ENCODE measurements around the gene PROX2. TPM values are rescaled to one million over a fixed set of nuclear protein-coding genes. Genes with fewer than 3 reads are reported as not detected.

Gene PROX2
- total RNA-seq, 4 donors from 2014 or later = 0.10 to 0.42 TPM; not detected in 2

- no peak overlapping the region for H3K4me3 ChIP-seq (ENCODE audit: low read depth, poor library complexity, severe bottlenecking)
- peak in 1 of 2 donors; percentile 76 for DNase-seq (ENCODE audit: low spot score in 2 of 2)
- intact Hi-C loops (cut with DNase I; ENCODE audit: low total_unique reads) = loop anchor here (10.0 kb wide), 1 partner anchor 172 kb away; no protein-coding TSS in a partner anchor
- WGBS, 2 donors = 78 to 88% methylated on average over 10 of the region's 10 CpGs
- TF ChIP-seq POLR2A (IDR thresholded peaks at IDR 0.05) = no peak
- no peak for TF ChIP-seq CTCF (IDR thresholded peaks at IDR 0.05)
These were observed 36.9 kb upstream of the PROX2 start for GRCh38 chr14:74912801-74913200.

- no peak overlapping the region for H3K4me3 ChIP-seq (ENCODE audit: low read depth, poor library complexity, severe bottlenecking)
- WGBS, 2 donors = 83 to 97% methylated on average over 1 to 6 of the region's 6 CpGs
- peak in 1 of 2 donors; percentile 76 for DNase-seq (ENCODE audit: low spot score in 2 of 2)
- intact Hi-C loops (cut with DNase I; ENCODE audit: low total_unique reads) = loop anchor here (10.0 kb wide), 1 partner anchor 173 kb away; no protein-coding TSS in a partner anchor
- TF ChIP-seq CTCF (IDR thresholded peaks at IDR 0.05) = no peak
- no peak for TF ChIP-seq POLR2A (IDR thresholded peaks at IDR 0.05)
These were observed 36.2 kb upstream of the PROX2 start for GRCh38 chr14:74912111-74912510.

- TF ChIP-seq CTCF (IDR thresholded peaks at IDR 0.05) (no peak), POLR2A (IDR thresholded peaks at IDR 0.05) (no peak)
- intact Hi-C loops (cut with DNase I; ENCODE audit: low total_unique reads) = loop anchor here (10.0 kb wide), 1 partner anchor 173 kb away; no protein-coding TSS in a partner anchor
- no peak overlapping the region for H3K4me3 ChIP-seq (ENCODE audit: low read depth, poor library complexity, severe bottlenecking)
These were observed 35.8 kb upstream of the PROX2 start for GRCh38 chr14:74911704-74912103.

GRCh38 chr14:74911221-74911620 lies 35.3 kb upstream of the PROX2 start:
- TF ChIP-seq POLR2A (IDR thresholded peaks at IDR 0.05) (no peak), CTCF (IDR thresholded peaks at IDR 0.05) (no peak)
- intact Hi-C loops (cut with DNase I; ENCODE audit: low total_unique reads) = loop anchor here (10.0 kb wide), 1 partner anchor 174 kb away; no protein-coding TSS in a partner anchor
- no peak overlapping the region for H3K4me3 ChIP-seq (ENCODE audit: low read depth, poor library complexity, severe bottlenecking)
- peak in 1 of 2 donors; percentile 62 for DNase-seq (ENCODE audit: low spot score in 2 of 2)
- 97 to 100% methylated on average over 4 to 6 of the region's 6 CpGs for WGBS, 2 donors

More at GRCh38 chr14:74911704-74912103, 35.8 kb upstream of the PROX2 start:
- WGBS, 2 donors = 59 to 70% methylated on average over 5 of the region's 5 CpGs
- DNase-seq (ENCODE audit: low spot score in 2 of 2) = peak in 1 of 2 donors; percentile 68

- no peak overlapping the region for H3K4me3 ChIP-seq (ENCODE audit: low read depth, poor library complexity, severe bottlenecking)
- 30 to 46% methylated on average over 10 of the region's 10 CpGs for WGBS, 2 donors
- peak in 1 of 2 donors; percentile 80 for DNase-seq (ENCODE audit: low spot score in 2 of 2)
- TF ChIP-seq POLR2A (IDR thresholded peaks at IDR 0.05) (no peak), CTCF (IDR thresholded peaks at IDR 0.05) (no peak)
- intact Hi-C loops (cut with DNase I; ENCODE audit: low total_unique reads) = loop anchor here (10.0 kb wide), 1 partner anchor 174 kb away; no protein-coding TSS in a partner anchor
These were observed 34.6 kb upstream of the PROX2 start for GRCh38 chr14:74910556-74910955.

GRCh38 chr14:74909911-74910310 lies 34.0 kb upstream of the PROX2 start:
- H3K4me3 ChIP-seq (ENCODE audit: low read depth, poor library complexity, severe bottlenecking) = no peak overlapping the region
- peak in 1 of 2 donors; percentile 84 for DNase-seq (ENCODE audit: low spot score in 2 of 2)
- intact Hi-C loops (cut with DNase I; ENCODE audit: low total_unique reads) = loop anchor here (5.0 to 10.0 kb wide), 2 partner anchors 48 to 175 kb away; no protein-coding TSS in a partner anchor
- TF ChIP-seq CTCF (IDR thresholded peaks at IDR 0.05) (no peak), POLR2A (IDR thresholded peaks at IDR 0.05) (no peak)
- WGBS, 2 donors = 92 to 94% methylated on average over 10 of the region's 10 CpGs

Data from lower leg skin (tissue), 4 donors.